H1 (cell line): ENCODE measurements around the gene SHMT1. TPM values are rescaled to one million over a fixed set of nuclear protein-coding genes. Genes with fewer than 3 reads are reported as not detected.

Experiments
- CHD7 ChIP-seq: fragments of 300-600 bp; sonication (generic); IDR thresholded peaks from 2 replicates; pipeline ENCODE4 v1.7.1; 2012; ENCODE audit warnings: low read length, moderate library complexity, mild to moderate bottlenecking, inconsistent platforms; ENCODE audit not compliant: insufficient replicate concordance
- KDM5A ChIP-seq: fragments of 200-600 bp; IDR thresholded peaks from 2 replicates; pipeline ENCODE4 v1.7.1; 2012; ENCODE audit warnings: mild to moderate bottlenecking, low read length, inconsistent platforms, mixed read lengths
- polyA plus RNA-seq, 7 experiments: library from polyadenylated mRNA; depleted of rRNA in 3 of 7; stranded (reverse) in 5 of 7; unstranded in 2 of 7; fragments of >200 nt in 5 of 7; fragments of 200-250 nt in 2 of 7; gene quantifications; 1 replicate in 5 of 7; 2 replicates in 1 of 7; 4 replicates in 1 of 7; pipeline versions ENCODE4 v1.2.1 to v1.2.3, GENCODE V29; 2011 to 2013; ENCODE audit warnings: missing spikeins in 2 of 7, mixed read lengths in 2 of 7
- total RNA-seq: library from RNA; stranded (reverse); fragmentation: NEBNext Ultra II Directional; extraction: Animal tissue kit (Norgen Biotek cat#: 25700); gene quantifications from 2 replicates; pipeline ENCODE4 v1.2.1, GENCODE V29; 2021

Gene SHMT1
- total and polyA plus RNA-seq, 2 of the 8 experiments (the other 6 are each of a cell fraction or from before 2014, with no cell fraction given), result 30.7 to 39.3 TPM

- TF ChIP-seq CHD7, result no peak
- TF ChIP-seq KDM5A, result no peak
- TF ChIP-seq, all 59 proteins: peak for 0
Measured at GRCh38 chr17:18381953-18382245, 18.5 kb upstream of the SHMT1 start (continued).
